A549 (cell line): ENCODE measurements around the gene FBXO3.

ENCODE experiments used
- CHD2 ChIP-seq: fragments of 150-350 bp; IDR thresholded peaks from 2 replicates; pipeline ENCODE4 v1.6.1; 2014; ENCODE audit warnings: low read length; ENCODE audit not compliant: partially characterized antibody
- EP300 ChIP-seq, 2 experiments: fragments of >200 bp; sonication (Bioruptor Twin); formaldehyde crosslinking; IDR thresholded peaks; 2 replicates in 1 of 2; 3 replicates in 1 of 2; pipeline ENCODE4 v1.6.1; 2016 to 2017
- JUN ChIP-seq, 2 experiments: fragments of >200 bp; sonication (Bioruptor Twin); formaldehyde crosslinking; IDR thresholded peaks; 2 replicates in 1 of 2; 3 replicates in 1 of 2; pipeline ENCODE4 v1.6.1; 2016 to 2017
- KDM5A ChIP-seq: fragments of 200-600 bp; sonication (generic); IDR thresholded peaks from 2 replicates; pipeline ENCODE4 v1.6.1; 2016; ENCODE audit warnings: antibody characterized with exemption, mild to moderate bottlenecking
- MAFK ChIP-seq: fragments of 450-650 bp; IDR thresholded peaks from 2 replicates; pipeline ENCODE4 v1.6.1; 2014; ENCODE audit not compliant: partially characterized antibody
- MAX ChIP-seq: IDR thresholded peaks from 2 replicates; pipeline ENCODE4 v1.6.1; 2012
- POLR2A ChIP-seq: IDR thresholded peaks from 2 replicates; pipeline ENCODE4 v1.6.1; 2012; ENCODE audit warnings: mild to moderate bottlenecking, low read length
- TF ChIP-seq, protein P1 (sequence below): fragments of >200 bp; sonication (Bioruptor Twin); formaldehyde crosslinking; IDR thresholded peaks from 3 replicates; pipeline ENCODE4 v1.5.1; 2016
- TF ChIP-seq, protein P2 (sequence below): fragments of 450-650 bp; IDR thresholded peaks from 2 replicates; pipeline ENCODE4 v1.6.1; 2014; ENCODE audit warnings: antibody characterized with exemption
- TF ChIP-seq, protein P3 (sequence below): IDR thresholded peaks from 2 replicates; pipeline ENCODE4 v1.6.1; 2012

DNA sequence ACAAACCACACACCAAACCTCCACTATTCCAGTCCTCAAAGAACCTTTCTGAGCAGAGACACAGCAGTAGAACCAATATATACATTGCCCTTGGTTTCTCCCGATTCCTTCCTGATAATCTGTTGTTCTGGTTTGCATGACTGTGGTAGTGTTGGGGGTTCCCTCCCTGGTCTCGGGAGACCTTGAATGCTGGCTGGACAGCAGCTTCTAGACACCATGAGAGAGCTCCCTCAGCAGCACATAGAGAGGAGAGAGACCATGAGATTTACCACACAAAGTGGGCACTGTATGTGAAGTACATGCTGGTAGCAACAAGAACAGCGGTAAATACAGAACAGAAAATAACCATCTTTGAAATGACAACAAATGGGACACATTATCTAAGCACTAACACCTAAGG lies 76.3 kb downstream of the FBXO3 start:
- no peak for TF ChIP-seq EP300 (IDR thresholded peaks at IDR 0.05)
- TF ChIP-seq, protein P1, sequence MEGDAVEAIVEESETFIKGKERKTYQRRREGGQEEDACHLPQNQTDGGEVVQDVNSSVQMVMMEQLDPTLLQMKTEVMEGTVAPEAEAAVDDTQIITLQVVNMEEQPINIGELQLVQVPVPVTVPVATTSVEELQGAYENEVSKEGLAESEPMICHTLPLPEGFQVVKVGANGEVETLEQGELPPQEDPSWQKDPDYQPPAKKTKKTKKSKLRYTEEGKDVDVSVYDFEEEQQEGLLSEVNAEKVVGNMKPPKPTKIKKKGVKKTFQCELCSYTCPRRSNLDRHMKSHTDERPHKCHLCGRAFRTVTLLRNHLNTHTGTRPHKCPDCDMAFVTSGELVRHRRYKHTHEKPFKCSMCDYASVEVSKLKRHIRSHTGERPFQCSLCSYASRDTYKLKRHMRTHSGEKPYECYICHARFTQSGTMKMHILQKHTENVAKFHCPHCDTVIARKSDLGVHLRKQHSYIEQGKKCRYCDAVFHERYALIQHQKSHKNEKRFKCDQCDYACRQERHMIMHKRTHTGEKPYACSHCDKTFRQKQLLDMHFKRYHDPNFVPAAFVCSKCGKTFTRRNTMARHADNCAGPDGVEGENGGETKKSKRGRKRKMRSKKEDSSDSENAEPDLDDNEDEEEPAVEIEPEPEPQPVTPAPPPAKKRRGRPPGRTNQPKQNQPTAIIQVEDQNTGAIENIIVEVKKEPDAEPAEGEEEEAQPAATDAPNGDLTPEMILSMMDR, result no peak
- no peak for TF ChIP-seq KDM5A
- no peak for TF ChIP-seq POLR2A
- TF ChIP-seq, protein P2, sequence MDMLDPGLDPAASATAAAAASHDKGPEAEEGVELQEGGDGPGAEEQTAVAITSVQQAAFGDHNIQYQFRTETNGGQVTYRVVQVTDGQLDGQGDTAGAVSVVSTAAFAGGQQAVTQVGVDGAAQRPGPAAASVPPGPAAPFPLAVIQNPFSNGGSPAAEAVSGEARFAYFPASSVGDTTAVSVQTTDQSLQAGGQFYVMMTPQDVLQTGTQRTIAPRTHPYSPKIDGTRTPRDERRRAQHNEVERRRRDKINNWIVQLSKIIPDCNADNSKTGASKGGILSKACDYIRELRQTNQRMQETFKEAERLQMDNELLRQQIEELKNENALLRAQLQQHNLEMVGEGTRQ, result no peak
- no peak for TF ChIP-seq CHD2
- no peak for TF ChIP-seq JUN (IDR thresholded peaks at IDR 0.05)
- TF ChIP-seq, protein P3, sequence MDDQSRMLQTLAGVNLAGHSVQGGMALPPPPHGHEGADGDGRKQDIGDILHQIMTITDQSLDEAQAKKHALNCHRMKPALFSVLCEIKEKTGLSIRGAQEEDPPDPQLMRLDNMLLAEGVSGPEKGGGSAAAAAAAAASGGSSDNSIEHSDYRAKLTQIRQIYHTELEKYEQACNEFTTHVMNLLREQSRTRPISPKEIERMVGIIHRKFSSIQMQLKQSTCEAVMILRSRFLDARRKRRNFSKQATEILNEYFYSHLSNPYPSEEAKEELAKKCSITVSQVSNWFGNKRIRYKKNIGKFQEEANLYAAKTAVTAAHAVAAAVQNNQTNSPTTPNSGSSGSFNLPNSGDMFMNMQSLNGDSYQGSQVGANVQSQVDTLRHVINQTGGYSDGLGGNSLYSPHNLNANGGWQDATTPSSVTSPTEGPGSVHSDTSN, result no peak
- no peak for TF ChIP-seq MAFK
- no peak for TF ChIP-seq MAX
